Stimulated activated CD8-positive, alpha-beta memory T cell treated with anti-CD3 and anti-CD28 coated beads, Interleukin-12 subunit alpha, Interleukin-12 subunit beta, amount 100 ng/mL, for 4 hours (primary cell): ENCODE results near the gene ARHGEF11.

Experiments used
- DNase-seq: peaks from one replicate; pipeline ENCODE4 v3.0.0-alpha.2; 2020; ENCODE audit warnings: low read depth

ARHGEF11 gene

DNA sequence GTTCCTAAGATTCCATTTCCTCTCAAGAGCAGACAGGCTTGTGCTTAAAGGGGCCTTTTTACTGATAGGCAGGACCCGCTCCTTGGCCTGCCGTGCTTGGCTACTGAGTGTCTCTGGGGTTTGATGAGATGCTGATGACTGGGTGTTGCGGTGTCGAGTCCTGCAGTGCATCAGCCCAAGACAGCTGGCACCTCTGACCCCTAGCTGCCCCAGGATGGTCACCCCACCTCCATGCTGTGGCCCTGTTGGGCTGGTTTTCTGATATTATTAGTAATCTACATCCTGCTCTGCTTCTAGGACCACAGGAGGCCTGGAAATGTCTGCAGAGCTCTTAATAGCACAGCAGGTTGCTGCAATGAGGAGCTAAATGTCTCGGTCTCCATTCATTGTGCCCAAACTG is 96.4 kb downstream of the ARHGEF11 start:
- DNase-seq, result no peak

DNA sequence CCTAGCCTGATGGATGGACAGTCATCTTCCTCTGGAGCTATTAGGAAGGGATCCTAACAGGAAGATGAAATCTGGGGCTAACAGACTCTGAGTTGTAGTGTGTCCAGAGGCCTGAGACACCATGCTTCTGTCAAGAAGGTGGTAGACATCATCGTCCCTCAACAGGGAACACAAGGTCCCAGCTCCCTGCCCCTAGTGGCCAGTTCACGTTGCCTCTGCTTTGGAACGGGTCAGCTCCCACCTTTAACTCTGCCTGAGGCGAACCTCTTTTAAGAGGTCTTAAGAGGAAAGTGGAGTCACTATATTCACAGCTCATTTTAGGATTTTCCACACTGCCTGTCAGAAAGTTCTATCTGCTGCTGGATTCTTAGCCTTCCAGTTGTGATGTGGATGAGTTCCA is 96.8 kb downstream of the ARHGEF11 start:
- no peak for DNase-seq

DNA sequence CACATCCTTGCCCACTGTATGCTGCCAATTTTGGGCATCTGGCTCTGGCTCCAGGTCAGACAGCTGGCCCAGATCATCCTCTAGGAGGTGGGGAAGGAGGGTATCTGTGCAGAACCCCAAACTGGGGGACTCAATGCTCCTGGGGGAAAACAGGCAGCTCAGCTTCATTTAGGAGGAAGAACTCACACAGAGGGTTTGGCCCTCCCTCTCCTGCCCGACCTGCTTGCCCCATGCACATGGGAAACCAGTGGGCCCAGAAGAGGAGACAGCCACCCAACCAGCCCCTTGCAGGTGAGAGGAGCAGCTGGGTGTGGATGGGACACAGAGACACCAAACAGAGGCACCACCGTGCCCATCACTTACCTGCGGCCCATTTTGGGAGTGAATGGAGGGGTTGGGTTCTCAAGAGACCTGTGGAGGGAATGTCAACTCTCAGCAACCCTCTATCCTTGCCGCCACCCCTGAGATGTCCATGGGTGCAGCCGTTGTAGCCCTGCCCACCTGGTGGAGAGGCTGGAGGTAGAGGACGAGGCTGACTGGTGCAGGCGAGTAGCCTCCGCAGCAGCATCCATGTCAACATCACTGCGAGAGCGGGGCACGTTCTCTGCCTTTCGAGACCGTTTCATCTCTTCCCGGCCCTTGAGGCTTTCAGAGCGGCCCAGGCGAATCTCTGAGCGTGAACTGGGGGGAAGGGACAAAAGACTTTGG is 97.6 kb downstream of the ARHGEF11 start:
- no peak for DNase-seq

DNA sequence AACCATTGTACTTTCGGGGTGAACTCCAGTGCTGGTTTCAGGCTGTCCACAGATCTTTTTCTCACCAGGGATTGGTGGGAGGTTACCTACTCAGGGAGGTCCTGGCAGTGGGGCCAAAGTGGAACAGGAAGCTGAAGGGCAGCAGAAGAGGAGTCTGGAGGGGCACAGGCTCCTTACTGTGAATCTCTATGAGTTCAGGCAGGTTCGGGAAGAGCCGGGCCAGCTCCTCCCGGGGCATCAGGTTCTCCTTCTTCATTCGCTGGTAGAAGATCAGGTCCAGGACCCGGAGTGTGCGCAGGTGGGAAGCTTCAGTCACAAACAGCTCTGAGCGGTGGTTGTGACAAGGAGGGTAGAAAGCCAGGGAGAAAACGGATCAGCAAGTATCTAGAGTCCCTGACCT is 98.4 kb downstream of the ARHGEF11 start:
- DNase-seq, result no peak

DNA sequence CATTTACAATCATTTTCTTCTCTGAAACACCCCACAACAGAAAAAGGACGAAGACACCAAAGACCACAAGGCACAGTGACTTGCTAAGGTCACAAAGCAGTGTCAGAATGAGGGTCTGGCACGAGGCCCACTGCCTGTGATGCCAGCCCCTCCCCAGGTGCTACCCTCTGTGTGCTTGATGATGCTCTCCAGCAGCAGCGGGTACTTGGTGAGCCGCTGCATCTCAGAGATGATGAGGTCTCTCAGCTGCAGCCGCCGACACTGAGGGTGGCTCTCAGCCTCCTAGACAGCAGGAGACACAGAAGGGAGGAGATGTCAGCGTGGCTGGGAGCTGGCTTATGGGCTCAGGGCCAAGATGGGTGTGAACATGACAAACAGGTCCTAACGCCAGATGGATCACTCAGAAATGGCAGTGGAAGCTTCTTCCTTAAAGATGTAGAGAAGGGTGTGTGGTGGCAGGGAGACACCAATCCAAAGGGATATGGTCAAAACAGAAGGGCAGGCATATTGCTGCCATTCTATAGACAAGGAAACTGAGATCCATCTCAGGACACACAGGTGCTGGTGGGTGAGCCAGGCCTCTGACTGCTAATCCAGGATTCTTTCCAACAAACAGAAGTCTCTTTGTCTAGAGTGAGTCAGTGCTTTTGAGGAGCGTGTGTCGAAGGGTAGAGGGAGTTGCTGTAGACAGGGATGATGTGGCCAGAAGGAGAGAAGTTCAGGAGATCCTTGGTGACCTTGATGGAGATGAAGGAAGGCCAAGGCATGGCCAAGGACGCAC is 99.5 kb downstream of the ARHGEF11 start:
- DNase-seq, result no peak

DNA sequence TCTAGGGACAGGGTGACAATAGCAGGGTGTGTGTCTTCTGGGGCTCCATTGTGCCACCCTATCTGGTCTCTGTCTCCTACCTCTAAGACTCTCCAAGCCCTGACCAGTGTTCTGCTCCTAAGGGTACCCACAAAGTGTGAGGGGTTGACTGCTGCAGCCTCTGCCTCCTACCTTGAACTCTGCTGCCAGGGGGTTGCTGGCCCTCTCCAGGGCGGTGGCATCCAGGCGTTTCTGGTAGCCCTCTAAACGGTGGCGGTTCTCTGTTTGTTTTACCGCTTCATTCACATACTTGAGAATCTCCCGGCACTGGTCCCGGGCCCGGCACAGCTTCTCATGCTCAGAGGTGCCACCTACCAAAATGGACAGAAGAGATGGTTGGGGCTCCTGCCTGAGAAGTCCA is 100.7 kb downstream of the ARHGEF11 start:
- no peak for DNase-seq

DNA sequence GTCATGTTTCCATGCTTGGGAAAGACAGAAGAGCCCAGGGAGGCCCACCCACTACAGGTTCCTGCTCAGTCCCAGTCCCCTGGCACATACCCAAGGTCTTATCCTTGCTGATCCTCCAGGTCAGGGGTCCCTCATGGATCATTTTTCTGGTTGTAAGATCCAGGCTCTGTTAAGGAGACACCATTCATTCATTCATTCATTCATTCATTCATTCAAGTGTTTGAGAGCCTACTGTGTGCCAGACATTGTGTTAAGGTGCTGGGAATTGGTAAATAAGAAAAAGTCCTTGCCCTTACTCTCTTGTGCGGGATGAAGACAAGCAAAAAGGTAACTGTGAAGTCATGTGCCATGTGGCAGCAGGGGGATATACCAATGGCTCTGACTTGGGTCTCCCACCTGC is 101.3 kb downstream of the ARHGEF11 start:
- no peak for DNase-seq

DNA sequence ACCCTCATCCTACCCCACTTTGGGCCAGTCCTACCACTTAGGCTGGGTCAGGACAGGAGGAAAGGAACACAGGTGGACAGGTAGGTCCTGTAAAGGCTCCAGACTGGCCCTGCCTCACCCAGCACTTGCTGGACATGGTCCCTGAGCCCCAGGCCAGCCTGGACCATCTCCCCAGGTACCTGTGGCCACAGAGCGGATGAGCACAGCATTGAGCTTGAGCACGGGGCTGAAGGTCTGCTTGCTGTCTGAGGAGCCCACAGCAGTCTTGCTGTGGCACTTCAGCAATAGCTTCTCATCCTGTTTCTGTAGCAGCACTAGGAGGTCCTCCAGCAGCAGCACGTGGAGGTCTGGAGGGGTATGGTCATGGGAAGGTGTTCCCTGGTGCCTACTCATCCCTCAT is 101.8 kb downstream of the ARHGEF11 start:
- DNase-seq, result no peak

DNA sequence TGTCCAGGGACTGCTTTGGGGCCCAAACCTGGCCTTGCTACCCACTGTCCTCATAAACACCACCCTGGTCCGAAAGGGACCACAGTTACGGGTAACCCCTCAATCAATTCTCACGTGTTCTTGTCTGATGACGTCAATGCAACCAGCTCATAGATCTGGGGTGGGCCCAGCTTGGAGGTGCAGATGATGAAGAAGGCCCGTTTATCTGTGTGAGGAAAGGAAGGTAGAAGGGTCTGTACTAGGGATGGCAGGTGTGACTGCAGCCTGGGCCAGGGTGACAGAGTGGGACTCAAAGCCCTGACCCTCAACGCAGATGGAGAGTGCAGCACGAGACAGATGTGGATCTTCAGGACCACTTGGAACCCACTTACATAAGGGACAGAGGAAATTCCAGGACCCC is 103.0 kb downstream of the ARHGEF11 start:
- no peak for DNase-seq

DNA sequence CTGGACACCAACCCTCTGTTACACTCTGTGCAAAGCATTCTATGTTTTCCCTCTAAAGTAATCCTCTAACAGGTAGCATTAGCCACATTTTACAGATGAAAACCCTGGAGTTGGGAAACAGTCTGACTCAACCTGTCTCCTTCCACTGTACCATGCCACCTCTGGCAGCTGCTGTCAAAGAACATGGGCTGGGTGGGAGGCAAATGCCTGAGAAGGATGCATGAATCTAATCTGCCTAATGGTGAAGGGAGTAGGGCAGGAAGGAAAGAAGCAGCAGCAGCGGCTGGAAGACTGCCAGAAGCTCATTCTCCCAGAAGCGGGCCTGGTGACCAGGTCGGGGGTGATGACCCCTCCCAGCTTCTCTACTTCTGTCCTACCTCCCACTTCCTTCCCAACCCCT is 103.4 kb downstream of the ARHGEF11 start:
- DNase-seq, result no peak

DNA sequence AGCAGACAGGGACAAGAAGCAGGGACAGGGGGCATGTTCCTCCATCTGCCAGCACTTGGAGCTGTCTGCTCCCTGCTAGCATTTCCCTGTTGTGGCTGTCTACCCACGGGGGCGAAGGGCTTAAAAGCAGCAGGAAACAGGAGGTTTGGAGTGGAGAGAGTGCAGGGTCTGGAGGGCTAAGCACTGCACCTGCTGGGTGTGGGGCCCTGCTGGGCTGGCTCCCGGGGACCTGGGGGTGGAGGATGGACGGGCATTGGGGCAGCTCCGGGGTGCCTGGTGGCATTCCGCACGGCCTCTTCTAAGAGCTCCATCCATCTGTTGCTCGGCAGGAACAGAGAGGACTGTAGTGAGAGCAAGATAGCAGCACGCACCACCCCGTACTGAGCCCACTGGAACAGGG is 103.9 kb downstream of the ARHGEF11 start:
- no peak for DNase-seq

DNA sequence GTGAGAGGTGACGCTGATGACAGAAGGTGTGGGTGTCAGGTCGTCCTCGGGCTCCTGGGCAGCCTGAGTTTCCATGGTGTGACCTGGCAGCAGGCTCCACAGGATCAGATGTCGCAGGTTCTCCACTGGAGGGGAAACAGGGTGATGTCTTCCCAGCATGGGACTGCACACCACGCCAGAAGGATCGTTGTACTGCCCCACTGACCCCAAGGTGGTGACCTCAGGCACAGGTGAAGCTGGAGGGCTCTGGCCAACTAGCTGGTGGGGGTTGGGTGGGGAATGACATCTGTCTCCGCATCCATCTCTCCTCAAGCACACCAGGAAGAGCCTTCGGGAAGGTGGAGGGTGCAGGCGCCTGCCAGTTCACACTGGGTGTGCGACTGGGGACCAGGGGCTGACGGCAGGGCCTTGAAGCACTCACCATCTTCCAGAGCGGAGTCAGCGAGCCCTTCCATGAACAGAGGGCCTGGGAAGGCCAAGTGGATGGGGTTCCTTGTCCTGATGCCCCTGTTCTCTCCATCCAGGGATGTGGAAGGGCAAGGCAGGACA is 105.7 kb downstream of the ARHGEF11 start:
- DNase-seq, result no peak

DNA sequence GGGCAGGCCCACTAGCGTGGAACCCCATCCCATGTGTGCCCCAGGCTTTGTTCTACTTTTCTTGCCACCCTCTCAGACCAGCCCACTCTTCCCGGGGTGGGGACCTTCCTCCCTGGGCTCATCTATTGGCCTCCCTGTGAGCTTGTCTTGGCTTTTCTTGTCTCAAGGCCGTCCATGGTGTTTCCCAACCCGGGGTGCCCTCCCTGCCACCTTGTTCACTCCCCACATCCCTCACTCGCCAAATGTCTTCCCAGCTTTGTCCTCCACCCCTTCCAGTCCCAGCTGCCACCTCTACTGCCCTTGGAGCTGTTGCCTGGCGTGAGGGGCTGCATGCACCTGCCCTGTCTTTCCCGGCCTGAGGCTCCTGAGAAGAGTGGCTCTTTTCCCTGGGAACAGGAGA is 106.7 kb downstream of the ARHGEF11 start:
- DNase-seq, result no peak

DNA sequence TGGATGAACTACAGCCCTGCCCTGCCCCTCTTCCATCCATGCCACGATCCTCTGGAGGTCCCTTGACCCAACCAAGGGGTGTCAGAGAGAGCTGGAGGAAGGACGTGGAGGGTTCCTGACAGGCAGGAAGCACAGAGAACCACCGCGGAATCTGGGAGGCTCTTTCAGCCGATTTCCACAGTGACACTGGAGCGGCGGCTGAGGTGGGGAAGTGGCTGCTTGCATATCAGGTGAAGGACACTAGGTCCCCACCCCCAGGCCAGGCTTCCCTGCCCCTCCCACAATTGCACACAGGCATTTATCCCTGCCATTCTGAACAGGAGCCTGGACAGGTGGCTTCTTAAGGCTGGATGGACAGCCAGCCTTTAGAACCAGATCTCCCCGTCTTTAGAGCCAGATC is 107.7 kb downstream of the ARHGEF11 start:
- DNase-seq, result no peak

DNA sequence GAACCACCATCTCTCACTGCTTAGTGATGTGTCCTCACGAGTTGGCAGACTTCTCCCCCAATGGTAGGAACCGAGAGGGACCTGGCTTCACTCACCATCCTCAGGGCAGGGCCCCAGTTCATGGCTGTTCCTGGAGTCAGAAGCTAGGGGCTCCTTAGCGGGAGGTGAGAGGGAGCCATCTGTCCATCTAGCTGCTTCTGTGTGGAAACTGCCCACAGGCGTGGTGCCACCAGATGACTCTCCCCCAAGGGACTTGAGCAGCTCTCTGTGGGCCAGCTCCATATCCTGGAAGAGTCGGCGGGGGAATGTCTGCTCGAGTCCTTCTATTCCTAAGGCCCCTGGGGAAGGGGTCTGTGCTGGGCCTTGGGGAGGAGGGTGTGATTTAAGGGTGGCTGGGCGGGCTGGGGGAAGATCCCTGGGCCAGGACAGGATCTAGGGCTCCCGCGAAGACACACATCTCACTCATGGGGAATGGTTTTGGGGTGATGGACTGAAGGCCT is 108.8 kb downstream of the ARHGEF11 start:
- DNase-seq, result no peak

DNA sequence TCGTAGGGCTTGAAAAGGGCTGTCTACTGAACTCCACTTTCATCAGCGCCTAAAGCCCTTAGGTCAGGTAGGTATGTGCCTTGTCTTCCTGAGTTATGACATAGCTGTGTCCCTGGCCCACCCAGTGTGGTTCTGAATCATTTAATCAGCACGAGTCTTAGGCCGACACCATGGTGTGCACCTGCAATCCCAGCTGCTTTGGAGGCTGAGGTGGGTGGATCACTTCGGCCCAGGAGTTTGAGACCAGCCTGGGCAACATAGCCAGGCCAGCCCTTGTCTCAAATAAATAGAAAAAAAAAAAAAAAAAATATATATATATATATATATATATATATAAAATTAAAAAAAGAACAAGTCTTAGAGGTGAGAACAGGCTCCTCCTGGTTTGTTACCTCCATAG is 109.4 kb downstream of the ARHGEF11 start:
- no peak for DNase-seq

DNA sequence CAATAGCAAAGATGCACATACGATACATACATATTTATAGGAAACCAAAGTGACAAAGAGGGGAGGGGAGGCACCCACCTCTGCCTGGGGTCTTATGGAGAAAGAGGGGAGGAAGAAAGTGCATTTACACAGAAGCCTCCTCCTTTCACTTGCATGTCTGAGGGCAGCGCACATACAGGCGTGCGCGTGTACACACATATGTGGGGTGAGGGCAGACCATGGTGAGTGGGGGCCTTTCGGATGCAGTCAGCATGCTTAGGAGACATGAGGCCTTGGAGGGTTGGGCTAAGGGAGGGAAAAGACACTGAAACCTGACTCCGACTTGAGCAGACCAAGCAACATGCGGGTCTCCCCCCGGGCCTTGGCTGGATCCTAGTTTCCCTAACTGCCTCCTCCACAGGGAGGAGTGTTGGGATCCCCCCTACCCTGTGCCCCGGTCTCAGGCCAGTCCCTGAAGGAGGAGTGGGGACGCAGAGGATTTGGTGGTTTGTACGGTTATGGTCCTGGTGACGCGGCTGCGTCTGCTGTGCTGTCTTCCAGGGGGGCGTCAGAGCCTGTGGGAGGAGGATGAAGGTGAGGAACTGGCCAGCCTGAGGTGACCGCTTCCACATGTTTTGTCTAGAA is 109.9 kb downstream of the ARHGEF11 start:
- DNase-seq, result no peak

DNA sequence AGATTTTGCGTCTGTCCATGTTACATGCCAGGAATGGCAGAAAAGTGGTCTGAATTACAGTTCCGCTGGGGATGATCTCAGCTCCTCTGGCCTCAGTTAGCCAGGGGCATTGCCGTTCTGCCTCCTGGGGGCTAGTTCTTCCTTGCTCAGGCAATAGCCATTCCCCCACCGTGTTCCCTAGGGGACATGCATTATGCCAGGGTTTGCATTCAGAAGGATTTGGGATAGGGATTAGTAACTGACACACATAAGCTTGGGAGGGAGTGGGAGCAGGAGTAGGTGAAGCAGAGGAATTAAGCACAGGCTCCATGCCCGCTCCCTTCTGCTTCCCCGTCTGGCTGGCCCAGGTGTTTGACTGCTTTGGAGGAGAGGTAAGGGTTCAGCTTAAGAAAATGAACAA is 112.4 kb downstream of the ARHGEF11 start:
- no peak for DNase-seq

DNA sequence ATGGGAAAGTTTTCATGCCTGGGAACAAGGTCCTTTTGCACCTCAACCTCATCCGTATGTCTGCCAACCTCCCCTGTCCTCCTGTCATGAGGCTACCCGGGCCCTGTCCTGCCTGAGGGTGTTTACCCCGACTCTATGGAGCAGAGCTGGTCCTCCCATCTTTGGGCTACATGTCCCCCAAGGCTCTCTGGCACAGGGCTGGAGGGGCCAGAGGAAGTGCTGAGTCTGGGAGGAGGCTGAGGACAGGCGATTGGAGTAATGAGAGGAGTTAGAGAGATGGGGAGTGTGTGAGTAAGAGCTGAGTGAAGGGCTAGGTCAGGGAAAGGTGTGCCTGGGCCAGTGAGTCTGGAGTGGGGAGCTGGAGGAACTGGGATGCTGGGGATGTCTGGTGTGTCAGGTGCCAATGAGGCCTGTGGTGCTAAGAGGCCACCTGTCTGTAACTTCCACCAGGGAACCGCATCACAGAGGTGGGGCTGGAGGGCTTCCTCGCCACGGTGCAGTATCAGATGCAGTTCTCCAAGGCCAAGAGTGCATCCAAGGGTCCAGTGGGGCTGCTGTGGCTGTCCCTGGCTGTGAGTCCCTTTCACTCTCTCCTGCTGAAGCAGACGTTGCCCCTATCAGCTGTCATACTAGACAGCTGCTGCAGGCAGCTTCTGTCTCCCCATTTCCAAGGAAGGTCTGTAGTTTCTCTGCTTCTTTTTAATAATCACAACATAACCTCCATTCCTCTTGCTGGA is 113.4 kb downstream of the ARHGEF11 start:
- DNase-seq, result no peak

DNA sequence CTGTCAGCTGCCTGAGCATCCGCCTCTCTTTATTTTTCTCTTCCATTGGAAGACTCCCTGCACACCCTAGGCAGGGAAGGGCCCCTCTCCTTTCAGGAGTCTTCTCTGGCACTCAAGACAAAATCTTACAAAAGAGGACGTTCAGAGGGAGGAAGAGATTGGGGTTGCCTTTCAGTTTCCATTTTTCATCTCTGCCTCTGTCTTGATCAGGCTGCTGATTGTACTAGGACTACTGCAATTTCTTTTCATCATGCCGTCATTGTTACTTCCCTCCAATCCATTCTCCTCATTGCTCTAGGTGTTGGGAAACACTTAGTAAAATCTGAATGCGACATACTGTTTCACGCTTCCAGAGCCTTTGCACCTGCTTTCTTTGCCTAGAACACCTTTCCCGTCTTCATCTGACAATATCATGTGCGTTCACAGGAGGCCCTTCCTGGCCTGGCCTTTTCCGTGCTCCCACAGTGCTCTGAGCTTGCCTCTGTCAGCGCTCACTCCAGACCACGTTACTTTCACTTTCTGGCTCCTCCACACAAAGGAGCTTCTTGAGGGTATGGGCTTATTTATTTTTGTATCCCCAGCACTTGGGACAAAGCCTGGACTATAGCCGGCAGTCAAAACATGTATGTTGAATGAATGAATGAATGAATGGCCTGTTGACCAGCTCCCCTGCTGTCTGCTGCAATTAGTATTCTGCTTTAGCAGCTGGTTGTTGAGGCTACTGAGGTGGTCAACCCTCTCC is 114.2 kb downstream of the ARHGEF11 start:
- no peak for DNase-seq

DNA sequence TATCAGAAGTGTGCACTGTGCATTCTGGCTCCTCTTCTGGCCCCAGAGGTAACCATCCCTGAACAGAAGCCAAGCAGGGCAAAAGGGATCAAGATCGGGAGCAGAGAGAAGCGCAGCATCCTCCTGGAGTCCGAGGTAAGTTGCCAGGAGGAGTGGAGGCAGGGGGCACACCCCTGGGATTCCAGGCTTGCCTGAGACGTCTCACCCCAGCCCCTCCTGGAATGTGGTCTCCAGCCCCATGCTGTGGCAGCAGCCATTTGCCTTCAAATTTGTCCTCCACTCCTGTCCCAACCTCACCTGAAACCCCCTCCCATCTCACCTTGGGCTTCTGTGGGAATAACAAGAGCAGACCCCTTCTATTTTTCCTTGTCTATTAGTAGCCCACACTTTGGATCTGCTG is 115.1 kb downstream of the ARHGEF11 start:
- DNase-seq, result no peak
